ENCODE data around the gene ADAP1. TPM values are rescaled to one million over a fixed set of nuclear protein-coding genes. Genes with fewer than 3 reads are reported as not detected.

The ADAP1 gene
- total and polyA plus RNA-seq, 2 of the 8 experiments (the other 6 are each of a cell fraction or from before 2014, with no cell fraction given): 5.8 to 6.1 TPM

- Histone ChIP-seq H3K4me1 (replicated peaks in 1 of 4; ENCODE audit: control insufficient read depth in 3 of 4, insufficient read depth in 4 of 4, low read length in 3 of 4) (peaks cover 0 to 8% (median 0%) of the 10 kb centered on the region in 4 experiments; a peak in 2 of 7 replicates), H4K5ac (ENCODE audit: insufficient read length, low read depth, low read length) (no peak overlapping the region), H3K27me3 (replicated peaks in 1 of 4; ENCODE audit: control insufficient read depth in 3 of 4, extremely low read depth in 1 of 4, insufficient read depth in 3 of 4, low read length in 3 of 4) (no peaks in the 10 kb centered on the region), H3K9me3 (ENCODE audit: insufficient read depth in 2 of 2, low read depth in 1 of 2, low read length in 1 of 2) (no peaks in the 10 kb centered on the region), H3K23ac (ENCODE audit: insufficient read length) (no peak overlapping the region), H3K4ac (replicated peaks; ENCODE audit: insufficient read length, low read depth, low read length) (no peak overlapping the region), H3K18ac (ENCODE audit: extremely low read depth, low read length) (no peak overlapping the region), H3K9ac (replicated peaks in 1 of 4; ENCODE audit: extremely low read depth in 1 of 4, low read depth in 3 of 4, low read length in 3 of 4) (no peak overlapping the region), H3K79me1 (ENCODE audit: low read depth, low read length) (no peaks in the 10 kb centered on the region), H2BK5ac (ENCODE audit: low read depth, low read length) (no peak overlapping the region), H4K20me1 (replicated peaks in 1 of 2; ENCODE audit: control insufficient read depth in 1 of 2, insufficient read depth in 2 of 2, low read length in 2 of 2) (no peaks in the 10 kb centered on the region), H4K8ac (ENCODE audit: extremely low read depth, insufficient read depth, low read length) (no peak overlapping the region), H3K56ac (replicated peaks; ENCODE audit: insufficient read length, low read depth, low read length) (no peak overlapping the region), H3K27ac (ENCODE audit: low read depth, low read length) (no peak overlapping the region), H3K14ac (ENCODE audit: insufficient read length) (no peak overlapping the region), H3K36me3 (ENCODE audit: control insufficient read depth in 2 of 4, insufficient read depth in 4 of 4, low read length in 3 of 4) (no peaks in the 10 kb centered on the region), H3K4me3 (ENCODE audit: extremely low read depth in 1 of 4, insufficient read depth in 2 of 4, low read depth in 3 of 4, low read length in 4 of 4) (no peak overlapping the region), H3K79me2 (ENCODE audit: control insufficient read depth in 1 of 2, insufficient read depth in 2 of 2, low read length in 2 of 2) (no peaks in the 10 kb centered on the region), H3K23me2 (ENCODE audit: low read depth, low read length) (no peaks in the 10 kb centered on the region), H2BK120ac (replicated peaks; ENCODE audit: low read depth, low read length) (no peak overlapping the region), H2BK12ac (ENCODE audit: low read depth, low read length) (no peak overlapping the region), H2AFZ (ENCODE audit: low read length) (no peak overlapping the region), H4K91ac (replicated peaks; ENCODE audit: insufficient read length, low read length) (no peak overlapping the region), H3K4me2 (ENCODE audit: insufficient read depth in 1 of 2, low read depth in 2 of 2, low read length in 2 of 2) (no peak overlapping the region), H2BK20ac (ENCODE audit: low read length) (no peak overlapping the region), H2BK15ac (ENCODE audit: low read length) (no peak overlapping the region), H2AK5ac (ENCODE audit: low read depth, low read length) (no peak overlapping the region)
- DNase-seq (ENCODE audit: low read depth in 1 of 2, low spot score in 2 of 2) (peak in 1 of 2 experiments; percentile 44), FAIRE-seq (no peak)
- POLR2A ChIA-PET (ENCODE audit: partially characterized antibody): interaction anchor here (1.3 kb wide), 1 partner anchor 49 kb away, joined by 3 read pairs; the partner anchor contains the start of gene GET4
- CTCF ChIA-PET (ENCODE audit: partially characterized antibody): no interaction called here
- 80% methylated on average over 18 of the region's 18 CpGs; no CpG with 5 or more reads in 1 of the 2 experiments for WGBS, 2 experiments (ENCODE audit: extremely low coverage in 1 of 2, insufficient coverage in 1 of 2, insufficient read length in 1 of 2, insufficient replicate concordance in 2 of 2, low coverage in 1 of 2, low lambda C conversion rate in 2 of 2, missing lambda C conversion rate in 1 of 2)
- TF ChIP-seq CBX8 (IDR thresholded peaks at IDR 0.05; ENCODE audit: borderline replicate concordance, low read depth, low read length): no peak
- no peak for TF ChIP-seq TAF1 (IDR thresholded peaks at IDR 0.05; ENCODE audit: low read depth, low read length)
- no peak for TF ChIP-seq ASH2L (IDR thresholded peaks at IDR 0.05; ENCODE audit: low read length)
- TF ChIP-seq RFX5 (IDR thresholded peaks at IDR 0.05; ENCODE audit: borderline replicate concordance, low read depth, low read length): no peak
- no peak for TF ChIP-seq NRF1 (IDR thresholded peaks at IDR 0.05; ENCODE audit: low read depth, low read length)
- TF ChIP-seq ATF3 (IDR thresholded peaks at IDR 0.05; ENCODE audit: insufficient read depth, low read depth, low read length): no peak
- no peak for TF ChIP-seq TCF12 (IDR thresholded peaks at IDR 0.05; ENCODE audit: low read depth, low read length)
- no peak for TF ChIP-seq EZH2 (IDR thresholded peaks at IDR 0.05; ENCODE audit: low read depth, low read length, severe bottlenecking)
- TF ChIP-seq E2F6 (IDR thresholded peaks at IDR 0.05): no peak
- TF ChIP-seq CEBPB (IDR thresholded peaks at IDR 0.05; ENCODE audit: low read depth, low read length): no peak
- no peak for TF ChIP-seq GABPA (IDR thresholded peaks at IDR 0.05; ENCODE audit: borderline replicate concordance, insufficient read depth, low read length)
- TF ChIP-seq SIRT6 (IDR thresholded peaks at IDR 0.05; ENCODE audit: low read length): no peak
- TF ChIP-seq CHD2 (IDR thresholded peaks at IDR 0.05; ENCODE audit: low read length): no peak
- TF ChIP-seq CHD1 (IDR thresholded peaks at IDR 0.05; ENCODE audit: low read depth, low read length): no peak
- no peak for TF ChIP-seq CREB1 (IDR thresholded peaks at IDR 0.05)
These were observed 28.9 kb downstream of the ADAP1 start for GRCh38 chr7:925601-926000.
